ENCODE data around the gene ATP2A1. TPM values are rescaled to one million over a fixed set of nuclear protein-coding genes. Genes with fewer than 3 reads are reported as not detected.

The ATP2A1 gene
- total and polyA plus RNA-seq, 2 donors (not counting 3 experiments of a cell fraction or from before 2014, with no cell fraction given) = 1.2 to 2.5 TPM

DNA sequence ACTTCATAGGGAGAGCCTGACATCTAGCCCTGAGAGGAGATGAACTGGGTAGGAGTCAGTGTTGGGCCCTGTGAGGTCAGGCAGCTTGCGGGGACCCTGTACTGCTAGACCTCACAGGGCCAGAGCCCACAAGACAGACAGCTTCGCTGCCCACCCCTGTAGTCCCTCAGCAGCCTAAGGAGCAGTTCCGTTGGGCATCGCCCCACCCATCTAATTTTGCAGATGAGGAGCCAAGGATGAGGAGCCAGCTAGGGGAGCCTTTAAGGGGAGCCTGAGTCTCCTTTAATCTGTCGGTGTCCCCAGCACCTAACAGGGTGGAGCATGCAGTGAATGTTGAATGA is 31.4 kb upstream of the ATP2A1 start:
- POLR2A ChIA-PET = interaction anchor here (1.5 to 2.3 kb wide), 2 partner anchors 16 to 24 kb away, joined by 7 to 13 read pairs; partner anchors contain the start of genes ATXN2L and SH2B1
- CTCF ChIA-PET = interaction anchor here (1.0 to 3.1 kb wide), 8 partner anchors 12 to 127 kb away, joined by 3 to 20 read pairs (median 4); partner anchors contain the start of genes ATXN2L and SH2B1
- no peaks in the 10 kb centered on the region for H4K20me1 ChIP-seq (replicated peaks; ENCODE audit: control insufficient read depth, extremely low read depth, insufficient read depth, low read length)
- H3K27ac ChIP-seq (ENCODE audit: insufficient read depth, low read depth, low read length) = peak overlapping the region; percentile 42
- dilution Hi-C loops (cut with MboI; ENCODE audit: extremely low pct_ligation_motif_present, low sequenced_read_pairs) = no loop called here
- H3K9me1 ChIP-seq (replicated peaks; ENCODE audit: control insufficient read depth, extremely low read depth, insufficient read depth, low read length) = no peaks in the 10 kb centered on the region
- DNase-seq (ENCODE audit: low read depth, low spot score) (no peak), FAIRE-seq (peak; percentile 40)
- intact Hi-C loops (cut with micrococcal nuclease) = loop anchor here (1.0 kb wide), 5 partner anchors 16 to 103 kb away; partner anchors contain the start of genes NFATC2IP, RABEP2 and SH2B1
- H3K4me3 ChIP-seq (replicated peaks in 1 of 3; ENCODE audit: insufficient read depth in 1 of 3, low read depth in 1 of 3, low read length in 3 of 3) = peak overlapping the region; percentile 48 to 77 (median 67)
- peak overlapping the region; percentile 59 for H3K9ac ChIP-seq (replicated peaks; ENCODE audit: extremely low read depth, insufficient read depth, low read length)
- no TSS peak for BruUV-seq (replicated peaks)
- peak overlapping the region; percentile 66 for H2AFZ ChIP-seq (ENCODE audit: low read depth, low read length)
- H3K4me1 ChIP-seq (ENCODE audit: control insufficient read depth, extremely low read depth, insufficient read depth, low read length) = peaks cover 13% of the 10 kb centered on the region
- TF ChIP-seq JUN (IDR thresholded peaks at IDR 0.05; ENCODE audit: borderline replicate concordance, insufficient read depth, insufficient read length, low read depth) (no peak), FOS (IDR thresholded peaks at IDR 0.05; ENCODE audit: borderline replicate concordance, insufficient read depth, low read length) (no peak), GATA2 (IDR thresholded peaks at IDR 0.05; ENCODE audit: insufficient read depth, insufficient read length, low read depth, low read length) (no peak), POLR2AphosphoS5 (IDR thresholded peaks at IDR 0.05; ENCODE audit: insufficient read depth, low read depth, low read length) (no peak), EZH2 (IDR thresholded peaks at IDR 0.05; ENCODE audit: borderline replicate concordance, low read depth, low read length, severe bottlenecking) (no peak), POLR2A (IDR thresholded peaks at IDR 0.05; ENCODE audit: low read depth, low read length) (no peak), MYC (IDR thresholded peaks at IDR 0.05; ENCODE audit: low read depth, low read length) (no peak)
- TF ChIP-seq, protein P1, sequence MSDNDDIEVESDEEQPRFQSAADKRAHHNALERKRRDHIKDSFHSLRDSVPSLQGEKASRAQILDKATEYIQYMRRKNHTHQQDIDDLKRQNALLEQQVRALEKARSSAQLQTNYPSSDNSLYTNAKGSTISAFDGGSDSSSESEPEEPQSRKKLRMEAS (IDR thresholded peaks at IDR 0.05; ENCODE audit: insufficient read depth, insufficient read length) = no peak
- TF ChIP-seq, protein P2, sequence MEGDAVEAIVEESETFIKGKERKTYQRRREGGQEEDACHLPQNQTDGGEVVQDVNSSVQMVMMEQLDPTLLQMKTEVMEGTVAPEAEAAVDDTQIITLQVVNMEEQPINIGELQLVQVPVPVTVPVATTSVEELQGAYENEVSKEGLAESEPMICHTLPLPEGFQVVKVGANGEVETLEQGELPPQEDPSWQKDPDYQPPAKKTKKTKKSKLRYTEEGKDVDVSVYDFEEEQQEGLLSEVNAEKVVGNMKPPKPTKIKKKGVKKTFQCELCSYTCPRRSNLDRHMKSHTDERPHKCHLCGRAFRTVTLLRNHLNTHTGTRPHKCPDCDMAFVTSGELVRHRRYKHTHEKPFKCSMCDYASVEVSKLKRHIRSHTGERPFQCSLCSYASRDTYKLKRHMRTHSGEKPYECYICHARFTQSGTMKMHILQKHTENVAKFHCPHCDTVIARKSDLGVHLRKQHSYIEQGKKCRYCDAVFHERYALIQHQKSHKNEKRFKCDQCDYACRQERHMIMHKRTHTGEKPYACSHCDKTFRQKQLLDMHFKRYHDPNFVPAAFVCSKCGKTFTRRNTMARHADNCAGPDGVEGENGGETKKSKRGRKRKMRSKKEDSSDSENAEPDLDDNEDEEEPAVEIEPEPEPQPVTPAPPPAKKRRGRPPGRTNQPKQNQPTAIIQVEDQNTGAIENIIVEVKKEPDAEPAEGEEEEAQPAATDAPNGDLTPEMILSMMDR (IDR thresholded peaks at IDR 0.05; ENCODE audit: extremely low read depth in 1 of 2, insufficient read depth in 1 of 2, low read depth in 1 of 2, low read length in 2 of 2) = no peak
- H3K9me3 ChIP-seq (replicated peaks; ENCODE audit: control insufficient read depth, insufficient read depth, low read length) = no peaks in the 10 kb centered on the region
- H3K4me2 ChIP-seq (ENCODE audit: insufficient read depth, low read length) = peak overlapping the region; percentile 75
- H3K27me3 ChIP-seq (ENCODE audit: control insufficient read depth in 2 of 2, insufficient read depth in 2 of 2, low read length in 2 of 2) = no peaks in the 10 kb centered on the region
- H3K36me3 ChIP-seq (ENCODE audit: control insufficient read depth in 2 of 2, extremely low read depth in 1 of 2, insufficient read depth in 2 of 2, low read length in 2 of 2) = peaks cover 9 to 22% of the 10 kb centered on the region in 2 experiments
- peaks cover 27% of the 10 kb centered on the region for H3K79me2 ChIP-seq (ENCODE audit: control insufficient read depth, insufficient read depth, low read length)
